LHCN-M2 (cell line): ENCODE data around the gene PUS7L. TPM values are rescaled to one million over a fixed set of nuclear protein-coding genes. Genes with fewer than 3 reads are reported as not detected.
"Not testable (repeated sequence)": the region's sequence is repeated elsewhere in the genome, so short reads cannot be mapped to it uniquely, and the experiment has no call there.

Source experiments
- DNase-seq: peaks from one replicate; pipeline ENCODE4 v3.0.0-alpha.2; 2012; ENCODE audit warnings: low read depth
- total RNA-seq: library from RNA; depleted of rRNA; stranded (reverse); fragments of >200 nt; gene quantifications from 2 replicates; pipeline ENCODE4 v1.2.3, GENCODE V29; 2014

The PUS7L gene
- total RNA-seq, 1 experiment from 2014 or later, result 44.9 TPM

DNA sequence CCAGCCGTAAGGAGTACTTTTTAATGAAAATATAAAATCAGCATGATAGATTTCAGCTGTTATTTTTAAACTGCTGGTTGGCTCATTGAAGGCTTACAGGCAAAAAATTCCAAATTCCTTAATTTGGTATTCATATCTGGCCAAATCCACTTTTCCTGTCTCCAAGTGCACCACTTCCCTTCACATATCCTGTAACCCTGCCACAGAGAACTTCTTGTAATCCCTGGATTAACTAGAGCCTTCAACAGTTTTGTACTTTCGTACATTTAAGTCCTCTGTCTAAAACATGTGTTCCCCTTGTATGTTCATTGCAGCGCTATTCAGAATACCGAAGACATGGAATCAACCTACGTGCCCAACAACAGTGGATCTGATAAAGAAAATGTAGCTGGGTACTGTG is 9.6 kb downstream of the PUS7L start:
- peak; percentile 46 for DNase-seq

DNA sequence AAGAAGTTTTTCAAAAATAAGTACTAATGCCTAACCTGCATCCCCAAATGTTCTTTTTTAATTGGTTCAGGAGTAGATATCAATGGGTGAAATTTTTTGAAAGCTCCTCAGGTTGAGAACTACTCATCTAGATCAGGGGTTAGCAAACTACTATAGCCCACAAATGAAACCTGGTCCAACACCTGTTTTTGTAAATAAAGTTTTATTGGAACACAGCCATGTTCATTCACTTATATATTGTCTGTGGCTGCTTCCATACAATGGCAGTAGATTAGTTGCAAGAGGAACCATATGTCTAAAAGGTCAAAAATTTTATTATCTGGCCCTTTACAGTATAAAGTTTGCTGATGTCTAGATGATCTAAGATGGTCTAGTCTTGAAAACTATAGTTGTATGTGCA is 13.8 kb downstream of the PUS7L start:
- DNase-seq, result no peak

DNA sequence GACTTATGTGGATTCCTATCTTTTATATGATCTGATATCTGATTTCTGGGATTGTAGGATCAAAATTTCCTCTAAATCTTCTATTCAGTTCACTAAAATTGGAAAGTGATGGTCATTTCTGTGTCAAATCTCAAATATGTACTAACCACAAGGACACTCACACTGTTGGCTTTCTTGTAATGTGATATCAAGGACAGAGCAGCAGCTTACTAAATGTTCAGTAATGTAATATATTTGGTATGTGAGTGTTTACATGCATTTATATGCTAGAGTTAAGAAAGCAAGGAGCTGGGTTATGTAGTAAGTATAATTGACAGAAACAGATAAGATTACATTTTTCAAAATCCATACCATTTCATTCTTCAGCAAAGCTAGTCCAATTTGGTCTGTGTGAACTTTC is 16.5 kb downstream of the PUS7L start:
- peak; percentile 95 for DNase-seq

DNA sequence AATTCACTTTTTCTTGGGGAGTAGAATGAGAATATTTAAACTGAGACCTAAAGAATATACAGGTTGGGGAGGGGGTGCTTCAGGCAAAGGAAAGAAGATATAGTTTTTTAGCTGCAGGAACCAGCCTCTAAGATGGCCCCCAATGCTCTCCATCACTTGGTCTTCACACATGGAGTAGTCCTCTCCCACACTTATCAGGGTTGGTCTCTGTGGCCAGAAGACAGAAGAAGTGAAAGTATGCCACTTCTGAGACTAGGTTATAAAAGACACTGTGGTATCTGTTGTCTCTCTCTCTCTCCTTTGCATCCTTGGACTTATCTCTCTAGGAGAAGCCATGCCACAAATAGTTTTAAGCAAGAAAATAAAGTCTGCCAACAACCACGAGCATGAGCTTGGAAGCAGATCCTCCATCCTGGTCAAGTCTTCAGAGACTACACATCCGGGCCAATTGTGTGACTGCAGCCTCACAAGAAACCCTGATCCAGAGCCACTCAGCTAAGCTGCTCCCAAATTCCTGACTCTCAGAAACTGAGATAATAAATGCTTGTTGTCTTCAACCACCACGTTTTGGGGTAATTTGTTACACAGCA is 18.0 kb downstream of the PUS7L start:
- peak; percentile 18 for DNase-seq

DNA sequence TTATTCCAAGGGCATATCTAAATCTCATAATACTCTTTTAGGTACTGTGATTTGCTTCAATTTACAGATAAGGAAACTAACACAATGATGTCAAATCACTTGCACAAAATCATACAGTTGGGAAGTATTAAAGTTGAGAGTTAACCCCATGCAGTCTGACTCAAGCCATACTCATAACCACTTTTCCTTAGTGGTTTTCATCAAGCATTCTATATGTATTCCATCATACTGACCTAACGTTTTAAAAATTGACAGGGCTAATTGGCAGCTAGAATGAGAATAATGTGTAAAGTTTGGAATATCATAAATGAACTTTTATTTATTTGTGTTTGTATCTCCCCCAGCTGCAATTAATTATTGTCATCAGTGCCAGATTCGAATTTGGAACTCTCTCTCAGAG is 20.9 kb downstream of the PUS7L start:
- peak; percentile 82 for DNase-seq

DNA sequence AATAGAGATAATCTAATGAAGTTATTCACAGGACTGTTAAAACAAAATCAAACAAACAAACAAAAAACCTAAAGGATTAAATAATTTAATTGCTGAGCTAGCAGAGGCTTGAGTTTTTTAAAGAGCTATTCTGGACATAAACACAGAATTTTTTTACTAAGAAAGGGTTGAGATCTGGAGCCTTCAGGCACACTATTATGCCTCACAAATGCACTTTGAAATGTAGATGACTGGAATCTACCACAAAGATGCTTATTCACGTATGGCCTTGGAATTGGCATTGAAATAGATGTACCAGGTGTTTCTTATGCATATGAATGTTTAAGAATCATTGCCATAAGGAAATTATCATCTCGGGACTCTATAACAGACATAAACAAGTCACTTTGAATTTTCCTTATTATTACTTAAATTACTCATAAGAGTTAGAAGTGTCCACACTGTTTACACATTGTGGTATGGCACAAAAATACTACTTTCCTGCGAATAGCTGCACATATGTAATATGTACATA is 21.6 kb downstream of the PUS7L start:
- DNase-seq, result peak; percentile 29

DNA sequence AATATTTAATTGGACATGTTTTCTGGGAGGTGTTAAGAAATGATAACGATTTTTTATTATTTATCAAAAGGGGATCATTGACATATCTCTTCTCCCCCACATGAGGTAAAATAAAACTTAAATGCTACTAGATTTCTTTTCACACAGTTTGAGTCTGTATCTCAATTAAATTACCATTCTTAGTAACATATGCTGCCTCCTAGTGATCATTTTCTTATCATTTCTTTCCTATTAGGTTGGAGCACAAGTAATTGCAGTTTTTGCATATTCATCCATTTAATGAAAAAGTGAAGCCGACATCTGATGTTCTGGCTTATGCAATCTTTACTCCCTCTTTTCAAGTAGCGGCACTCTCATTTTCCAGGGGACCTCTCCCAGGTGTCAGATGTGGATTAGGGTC is 24.9 kb downstream of the PUS7L start:
- DNase-seq, result no peak

DNA sequence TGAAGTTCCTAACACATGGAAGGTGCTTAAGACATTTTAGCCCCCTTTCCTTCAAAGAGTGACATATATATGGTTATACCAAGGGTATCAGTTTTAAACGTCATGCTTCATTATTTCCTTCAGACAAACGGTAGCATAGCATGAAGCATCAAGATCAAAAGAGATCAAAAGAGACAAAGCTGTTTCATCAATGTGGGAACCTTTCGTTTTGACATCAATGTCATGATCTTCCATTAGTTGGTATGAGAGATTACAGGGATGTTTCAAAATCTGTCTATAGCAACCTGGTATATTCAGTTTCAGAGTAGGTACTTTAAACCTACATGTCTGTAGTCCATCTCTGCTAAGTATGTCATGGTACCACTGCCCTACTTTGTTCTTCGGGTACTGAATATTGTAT is 28.3 kb downstream of the PUS7L start:
- no peak for DNase-seq

DNA sequence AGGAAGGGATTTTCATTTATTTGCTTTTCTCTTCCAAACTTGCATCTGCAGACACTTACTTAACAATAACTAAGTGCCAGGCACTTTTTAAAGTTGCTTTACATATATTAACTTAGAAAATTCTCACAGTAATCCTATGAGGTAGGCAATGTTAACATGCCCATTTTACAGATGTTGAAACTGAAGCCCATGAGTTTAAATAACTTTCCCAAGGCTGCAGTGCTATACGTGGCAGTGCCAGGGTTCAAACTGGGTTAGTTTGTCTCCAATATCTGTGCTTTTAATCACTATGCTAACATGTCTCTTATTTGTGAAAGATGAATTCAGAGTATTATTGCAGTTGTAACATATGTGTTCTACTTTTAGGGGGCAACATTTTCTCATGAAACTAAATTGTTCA is 29.9 kb downstream of the PUS7L start:
- DNase-seq, result no peak

DNA sequence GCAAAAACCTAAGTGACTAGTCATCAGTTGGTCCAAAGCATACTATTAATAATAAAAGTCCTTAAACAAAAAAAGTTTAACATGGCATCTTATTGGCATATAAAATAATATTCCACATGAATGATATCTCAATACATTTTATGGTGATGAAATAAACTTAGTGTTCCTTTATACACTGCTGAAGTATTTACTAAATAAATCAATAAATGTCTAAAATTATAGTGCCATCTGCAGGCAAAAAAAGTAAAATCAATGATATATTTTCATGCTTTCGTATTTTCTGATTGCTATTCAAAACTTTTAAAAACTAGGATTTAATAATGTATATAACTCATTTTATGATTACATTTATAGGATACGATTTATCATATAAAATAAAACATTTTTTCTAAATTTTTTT is 30.5 kb downstream of the PUS7L start:
- DNase-seq, result no peak

DNA sequence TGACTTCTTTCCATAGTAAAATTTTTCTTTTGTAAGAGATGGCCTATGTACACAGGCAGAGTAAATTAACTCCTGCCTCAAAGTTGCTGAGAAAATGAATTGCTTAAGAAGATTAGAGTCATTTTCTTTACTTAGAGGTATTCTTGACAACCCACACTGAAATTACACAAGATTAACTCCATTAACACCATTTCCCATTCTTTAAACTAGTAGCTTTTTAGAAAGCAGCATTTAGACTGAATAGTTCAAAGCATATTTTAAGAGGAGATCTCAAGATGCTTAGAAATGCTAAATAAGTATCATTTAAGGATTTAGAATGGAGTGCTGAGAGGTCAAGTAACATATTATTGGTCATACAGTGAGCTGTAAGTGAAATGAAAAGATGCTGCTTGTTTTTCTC is 35.5 kb downstream of the PUS7L start:
- no peak for DNase-seq

DNA sequence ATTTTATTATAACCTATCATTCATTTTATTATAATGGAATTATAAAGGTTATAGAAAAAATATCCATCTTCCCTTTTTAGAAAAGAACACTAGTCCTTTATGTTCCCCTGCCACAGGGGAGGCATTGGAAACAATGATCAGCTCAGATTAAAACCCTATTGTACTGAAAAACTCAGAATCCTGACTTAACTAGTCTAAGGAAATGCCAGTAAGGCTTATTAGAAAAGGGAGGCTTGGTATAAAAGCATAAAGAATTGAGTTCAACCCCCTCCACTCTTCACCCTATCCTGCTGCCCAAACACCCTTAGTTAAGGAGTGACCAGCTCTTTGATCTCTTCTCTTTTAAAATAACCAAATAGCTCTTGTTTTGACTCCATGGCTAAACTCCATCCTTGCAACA is 36.0 kb downstream of the PUS7L start:
- DNase-seq, result no peak

DNA sequence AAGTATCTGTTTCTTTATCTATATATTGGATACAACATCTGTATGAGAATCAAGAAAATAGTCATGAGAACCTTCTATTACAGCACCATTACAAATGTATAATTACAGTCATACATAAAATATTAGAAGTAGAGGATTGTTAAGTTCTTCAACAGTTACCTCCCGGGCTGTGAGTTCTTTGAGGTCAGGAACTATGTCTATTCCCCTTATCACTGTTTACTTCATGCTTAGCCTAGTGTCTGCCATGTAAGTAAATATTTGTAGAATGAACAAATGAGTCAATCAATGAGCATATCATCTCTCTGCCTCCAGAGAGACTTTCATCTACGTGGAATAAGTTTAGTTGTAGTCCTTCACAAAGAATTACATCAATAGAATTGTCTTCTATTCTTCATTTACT is 47.2 kb downstream of the PUS7L start:
- no peak for DNase-seq

DNA sequence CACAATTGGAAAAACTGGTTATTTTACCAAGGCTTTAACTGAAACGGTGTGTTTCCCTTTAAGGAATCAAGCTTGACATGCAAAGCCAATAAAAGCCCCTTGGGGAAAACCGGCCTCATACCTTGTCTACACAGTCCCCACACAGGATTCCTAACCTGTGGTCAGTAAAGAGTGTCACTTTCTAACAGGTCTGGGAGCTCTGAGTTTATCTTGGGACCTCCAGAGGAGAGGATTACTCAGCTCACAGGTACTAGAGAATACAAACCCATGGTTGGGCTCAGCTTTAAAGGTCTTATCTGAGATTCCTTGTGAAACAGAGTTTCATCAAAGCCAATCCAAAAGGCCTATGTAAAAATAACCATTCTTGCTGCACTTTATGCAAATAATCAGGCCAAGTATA is 54.8 kb downstream of the PUS7L start:
- DNase-seq, result not testable (repeated sequence)

DNA sequence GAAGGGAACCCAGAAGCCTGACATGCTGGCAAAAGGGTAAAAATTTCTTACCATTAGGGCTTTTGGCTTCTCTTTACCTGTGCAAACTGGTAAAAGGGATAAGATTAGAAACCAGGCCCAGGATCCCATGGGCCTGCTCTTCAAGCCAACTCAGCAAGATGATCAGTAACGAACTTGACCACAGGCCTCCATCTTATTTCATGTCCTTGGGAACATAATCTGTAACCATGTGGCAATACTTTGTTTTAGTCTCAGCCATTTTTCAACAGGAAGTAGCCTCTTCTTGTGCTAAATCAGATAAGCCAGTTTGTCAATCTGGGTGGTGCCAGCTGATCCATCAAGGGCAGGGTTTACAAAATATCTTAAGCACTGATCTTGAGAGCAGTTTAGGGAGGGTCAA is 57.4 kb downstream of the PUS7L start:
- not testable (repeated sequence) for DNase-seq

DNA sequence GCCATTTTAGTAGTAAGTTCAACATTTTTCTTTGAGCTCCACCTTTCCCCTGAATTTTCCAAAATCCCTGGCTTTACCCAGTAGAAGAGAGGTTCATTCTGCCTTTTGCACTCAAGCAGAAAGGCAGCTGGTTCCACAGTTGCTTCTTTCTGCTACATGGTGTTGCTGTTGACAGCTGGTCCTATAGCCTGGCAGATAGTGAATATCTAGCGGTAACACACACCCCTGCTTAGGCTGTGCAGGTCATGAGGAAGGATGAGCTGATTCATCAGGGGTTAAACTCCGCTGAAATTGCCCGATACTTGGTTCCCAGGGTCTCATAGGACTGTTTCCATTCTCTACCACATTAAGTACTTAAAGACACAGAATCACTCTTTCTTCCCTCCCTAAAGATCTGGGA is 62.4 kb downstream of the PUS7L start:
- peak; percentile 32 for DNase-seq

DNA sequence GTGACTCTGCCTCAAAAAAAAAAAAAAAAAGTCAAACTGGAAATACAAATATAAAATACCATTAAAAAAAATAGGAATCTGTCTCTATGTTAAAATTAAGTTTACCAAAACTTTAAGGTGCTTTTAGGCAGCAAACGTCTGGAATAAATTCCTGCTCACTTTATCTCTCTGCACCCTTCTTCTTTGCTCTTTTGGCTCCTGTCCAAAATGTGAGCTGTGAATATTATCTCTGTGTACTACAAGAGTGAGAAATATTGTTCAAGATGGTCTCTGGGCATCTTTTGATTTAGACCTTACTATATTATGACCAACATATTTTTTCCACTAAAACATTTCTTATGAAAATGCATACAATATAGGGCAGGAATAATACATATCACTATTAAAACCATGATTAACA is 63.7 kb downstream of the PUS7L start:
- DNase-seq, result no peak

DNA sequence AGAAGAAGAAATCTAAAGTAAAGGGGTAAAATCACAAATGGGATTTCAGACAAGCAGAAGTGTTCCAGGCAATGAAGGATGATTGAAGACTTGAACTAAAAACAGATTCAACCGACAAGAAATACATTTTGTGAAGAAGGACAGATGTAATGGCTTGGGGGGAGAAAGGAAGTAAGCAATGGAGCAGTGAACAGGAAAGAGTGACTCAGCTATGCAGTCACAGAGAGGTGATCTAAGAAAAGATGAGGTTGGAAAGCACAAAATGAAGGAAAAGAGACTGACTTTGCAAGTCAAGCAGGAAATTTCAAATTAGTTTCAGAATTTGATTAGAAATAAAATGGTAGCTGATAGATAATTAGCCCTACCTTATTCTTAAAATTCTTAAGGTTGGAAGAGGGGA is 66.5 kb downstream of the PUS7L start:
- peak; percentile 51 for DNase-seq

DNA sequence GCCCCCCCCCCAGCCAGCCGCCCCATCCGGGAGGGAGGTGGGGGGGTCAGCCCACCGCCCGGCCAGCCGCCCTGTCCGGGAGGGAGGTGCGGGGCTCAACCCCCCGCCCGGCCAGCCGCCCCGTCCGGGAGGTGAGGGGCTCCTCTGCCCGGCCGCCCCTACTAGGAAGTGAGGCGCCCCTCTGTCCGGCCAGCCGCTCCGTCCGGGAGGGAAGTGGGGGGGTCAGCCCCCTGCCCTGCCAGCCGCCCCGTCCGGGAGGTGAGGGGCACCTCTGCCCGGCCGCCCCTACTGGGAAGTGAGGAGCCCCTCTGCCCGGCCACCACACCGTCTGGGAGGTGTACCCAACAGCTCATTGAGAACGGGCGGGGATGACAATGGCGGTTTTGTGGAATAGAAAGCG is 73.1 kb downstream of the PUS7L start:
- DNase-seq, result not testable (repeated sequence)

DNA sequence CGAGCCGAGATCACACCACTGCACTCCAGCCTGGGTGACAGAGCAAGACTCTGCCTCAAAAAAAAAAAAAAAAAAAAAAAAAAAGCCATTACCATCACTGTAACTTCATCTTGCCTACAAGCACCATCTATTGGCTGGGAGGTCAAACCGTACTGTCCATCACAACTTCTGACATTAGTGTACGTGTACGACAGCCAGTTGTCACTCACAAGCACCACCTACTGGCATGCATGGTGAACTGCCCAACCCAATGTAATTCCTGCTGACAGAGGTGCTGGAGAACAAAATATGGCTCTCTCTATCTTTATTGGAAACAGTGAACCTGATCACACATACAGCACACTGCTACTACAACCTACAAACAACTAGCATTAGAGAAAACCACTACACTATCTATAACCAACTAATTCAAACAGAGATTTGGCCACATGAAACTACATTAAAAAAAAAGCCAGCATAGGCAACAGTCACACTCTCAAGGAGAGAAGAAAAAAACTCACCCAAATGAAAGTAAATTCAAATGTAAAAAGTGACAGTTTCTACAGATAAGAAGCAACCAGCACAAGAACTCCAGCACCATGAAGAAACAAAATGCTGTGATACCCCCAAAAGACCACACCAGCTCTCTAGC is 82.3 kb downstream of the PUS7L start:
- peak; percentile 28 for DNase-seq

DNA sequence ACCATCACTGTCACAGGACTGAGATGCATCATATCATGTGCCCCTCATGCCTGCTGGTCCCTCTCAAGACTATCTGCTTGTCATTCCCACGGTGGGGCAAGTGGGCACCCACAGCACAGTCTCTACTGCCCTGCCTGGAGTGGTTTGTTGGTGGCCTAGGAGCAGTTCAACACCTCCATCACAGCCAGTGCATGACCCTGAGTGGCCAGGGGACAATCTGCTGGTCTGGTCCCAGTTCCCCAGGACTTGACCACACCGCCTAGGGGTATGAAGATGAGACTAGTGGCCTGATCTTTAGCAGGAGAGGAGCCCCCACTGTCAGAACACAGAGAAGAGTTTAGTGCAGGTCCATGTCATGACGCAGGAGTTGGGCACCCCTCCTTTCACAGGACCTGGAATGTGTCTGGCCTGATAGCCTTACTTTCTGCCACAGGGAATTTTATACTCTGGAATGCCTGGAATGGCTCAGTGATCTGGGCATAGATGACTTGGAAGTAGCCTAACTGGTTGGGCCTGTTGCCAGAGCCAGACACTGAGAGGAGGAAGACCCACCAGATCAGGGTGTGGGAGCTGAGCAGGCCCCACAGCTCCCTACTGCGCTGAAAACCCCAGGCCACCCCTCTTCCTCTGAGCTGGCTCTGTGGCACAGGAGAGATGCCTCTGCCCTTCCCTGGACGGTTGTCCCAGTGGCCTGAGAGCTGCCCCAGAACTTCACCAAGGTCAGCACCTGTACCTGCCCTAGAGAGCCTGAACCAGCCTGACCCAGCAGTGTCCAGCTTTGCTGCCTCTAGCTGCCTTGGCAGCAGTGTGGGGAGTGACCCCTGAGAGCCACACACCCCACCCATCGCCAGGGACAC is 83.3 kb downstream of the PUS7L start:
- DNase-seq, result no peak

DNA sequence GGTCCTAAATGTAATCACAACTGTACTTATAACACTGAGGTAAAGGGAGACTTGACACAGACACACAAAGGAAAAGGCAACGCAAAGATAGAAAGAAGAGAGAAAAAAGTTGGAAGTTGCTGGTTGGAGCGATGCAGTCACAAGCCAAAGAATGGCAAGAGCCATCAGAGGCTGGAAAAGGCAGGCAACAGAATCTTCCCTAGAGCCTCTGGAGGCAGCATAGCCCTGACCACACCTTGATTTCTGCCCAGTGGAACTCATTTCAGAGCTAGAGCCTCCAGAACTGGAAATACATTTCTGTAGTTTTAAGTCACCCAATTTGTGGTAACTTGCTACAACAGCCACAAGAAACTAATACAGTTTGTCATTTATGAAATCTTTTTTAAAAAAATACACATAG is 89.2 kb downstream of the PUS7L start:
- peak; percentile 9 for DNase-seq
